GM18520 (cell line): ENCODE measurements around the gene KEAP1.
"Not testable (repeated sequence)": the region's sequence is repeated elsewhere in the genome, so short reads cannot be mapped to it uniquely, and the experiment has no call there.

ENCODE experiments used
- ATAC-seq: cut with Tn5 transposase; IDR thresholded peaks from one replicate; pipeline ENCODE4 v1.9.1; 2021; ENCODE audit not compliant: unreplicated experiment

Gene KEAP1

DNA sequence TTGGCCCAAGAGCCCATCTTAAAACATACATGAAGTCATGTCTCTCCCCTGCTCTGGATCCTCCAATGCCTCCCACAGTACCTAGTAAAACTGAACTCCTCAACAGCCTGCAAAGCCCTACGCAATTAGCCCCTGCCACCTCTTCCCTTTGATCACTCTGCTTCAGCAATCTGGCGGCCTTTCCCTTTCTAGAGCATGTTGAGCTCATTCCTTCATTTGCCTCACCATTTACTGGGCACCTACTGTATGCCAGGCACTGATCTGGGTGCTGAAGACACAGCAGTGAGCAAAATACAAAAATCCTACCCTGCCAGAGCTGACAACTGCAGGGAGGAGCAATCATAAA, 2.9 kb downstream of the KEAP1 start:
- no peak for ATAC-seq

- no peak for ATAC-seq
These were observed 3.5 kb downstream of the KEAP1 start for GRCh38 chr19:10499550-10500246.

- ATAC-seq: no peak
These were observed 5.8 kb downstream of the KEAP1 start for GRCh38 chr19:10497371-10497770.

- ATAC-seq: no peak
These were observed 11.6 kb downstream of the KEAP1 start for GRCh38 chr19:10491472-10492047.

DNA sequence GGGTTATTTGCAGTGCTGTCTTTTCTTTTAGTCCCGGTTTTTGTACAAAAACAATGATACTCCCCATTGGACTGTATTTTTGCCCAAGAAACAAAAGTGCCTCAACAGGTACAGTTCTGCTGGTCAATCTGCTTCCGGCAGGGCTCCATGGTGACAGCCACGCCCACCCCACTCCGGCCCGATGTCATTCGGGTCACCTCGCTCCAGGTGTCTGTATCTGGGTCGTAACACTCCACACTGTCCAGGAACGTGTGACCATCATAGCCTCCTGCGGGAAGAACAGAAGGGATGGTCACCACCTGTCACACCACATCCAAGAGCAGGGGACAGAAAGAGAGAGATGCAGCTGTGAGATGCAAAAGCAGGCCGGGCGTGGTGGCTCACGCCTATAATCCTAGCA, 16.6 kb downstream of the KEAP1 start:
- no peak for ATAC-seq

DNA sequence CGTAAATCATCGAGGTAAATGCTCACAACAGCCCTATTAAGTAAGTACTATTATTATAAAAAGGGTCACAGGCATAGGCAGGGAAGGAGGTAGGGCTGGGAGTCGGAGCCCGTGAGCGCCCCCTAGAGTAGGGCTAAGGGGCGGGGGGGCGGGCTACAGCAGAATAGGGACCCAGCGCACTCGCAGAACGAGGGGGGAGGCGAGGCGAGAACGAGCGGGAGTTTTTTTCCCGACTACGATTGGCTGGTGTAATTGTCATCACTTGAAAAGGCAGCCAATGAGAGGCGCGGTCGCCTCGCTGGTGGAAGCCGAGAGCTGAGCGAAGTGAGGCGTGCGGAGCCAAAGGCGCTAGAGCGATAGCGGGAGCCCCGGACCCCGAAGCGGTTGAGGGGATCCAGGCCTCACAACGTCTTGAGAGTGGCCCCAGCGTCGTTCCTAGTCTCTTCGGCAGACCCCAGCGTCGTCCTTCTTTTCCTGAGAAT, 24.2 kb downstream of the KEAP1 start:
- no peak for ATAC-seq

GRCh38 chr19:10478476-10478875, 24.7 kb downstream of the KEAP1 start:
- ATAC-seq: no peak

DNA sequence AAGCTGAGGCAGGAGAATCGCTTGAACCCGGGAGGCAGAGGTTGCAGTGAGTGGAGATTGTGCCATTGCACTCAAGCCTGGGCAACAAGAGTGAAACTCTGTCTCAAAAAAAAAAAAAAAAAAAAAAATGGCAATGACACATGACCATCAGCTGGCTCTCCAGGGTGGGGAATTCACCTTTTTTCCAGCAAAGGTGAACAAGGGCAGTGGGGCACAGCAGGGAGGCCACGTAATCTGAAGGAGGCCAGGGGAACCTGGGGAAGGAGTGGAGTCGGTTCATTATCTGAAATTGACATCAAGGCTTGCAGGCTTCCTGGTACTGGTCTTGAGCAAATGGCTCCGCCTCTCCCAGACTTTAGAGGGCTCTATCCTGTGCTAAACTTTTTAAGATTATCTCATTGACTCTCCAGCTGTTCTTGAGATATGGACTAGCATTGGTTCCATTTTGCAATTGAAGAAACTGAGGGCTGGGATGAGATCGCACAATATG, 28.1 kb downstream of the KEAP1 start:
- ATAC-seq: no peak

DNA sequence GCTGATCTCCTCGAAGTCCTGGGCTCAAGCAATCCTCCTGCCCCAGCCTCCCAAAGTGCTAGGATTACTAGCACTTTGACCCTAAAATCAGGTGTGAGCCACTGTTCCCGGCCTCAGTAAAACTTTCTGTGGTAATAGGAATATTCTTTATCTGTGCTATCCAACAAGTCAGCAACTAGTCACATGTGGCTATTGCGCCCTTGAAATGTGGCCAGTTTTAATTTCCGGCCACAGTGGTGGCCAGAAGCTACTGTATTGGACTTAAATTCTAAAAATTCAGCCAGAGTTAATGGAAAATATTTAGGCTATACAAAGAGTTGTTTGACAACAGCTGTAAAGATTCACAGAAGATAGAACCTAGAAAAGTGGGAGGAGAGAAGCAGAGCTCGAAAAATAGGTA, 30.0 kb downstream of the KEAP1 start:
- ATAC-seq: no peak

GRCh38 chr19:10471909-10472308, 31.2 kb downstream of the KEAP1 start:
- ATAC-seq: no peak

DNA sequence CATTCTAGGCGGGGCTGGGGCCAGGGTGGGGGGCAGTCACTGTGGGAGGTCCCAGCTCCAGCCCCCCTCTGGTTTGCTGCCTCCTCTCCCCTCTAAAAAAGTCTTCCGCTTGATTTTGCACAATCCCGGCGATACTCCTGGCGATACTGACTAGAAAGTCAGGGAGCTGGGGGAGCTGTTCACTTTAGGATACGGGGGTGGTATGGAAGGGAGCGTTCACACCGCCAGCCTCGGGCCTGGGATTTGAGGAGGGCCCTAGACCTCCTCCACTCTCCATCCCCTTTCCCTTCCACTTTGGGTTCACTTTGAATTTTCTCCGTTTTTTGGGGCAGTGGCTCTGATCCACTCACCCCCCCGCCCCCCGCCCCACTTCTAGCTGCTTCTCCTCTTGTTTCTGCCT, 35.0 kb downstream of the KEAP1 start:
- ATAC-seq: no peak

GRCh38 chr19:10467104-10467706, 36.0 kb downstream of the KEAP1 start:
- no peak for ATAC-seq

GRCh38 chr19:10464456-10464855, 38.7 kb downstream of the KEAP1 start:
- no peak for ATAC-seq

DNA sequence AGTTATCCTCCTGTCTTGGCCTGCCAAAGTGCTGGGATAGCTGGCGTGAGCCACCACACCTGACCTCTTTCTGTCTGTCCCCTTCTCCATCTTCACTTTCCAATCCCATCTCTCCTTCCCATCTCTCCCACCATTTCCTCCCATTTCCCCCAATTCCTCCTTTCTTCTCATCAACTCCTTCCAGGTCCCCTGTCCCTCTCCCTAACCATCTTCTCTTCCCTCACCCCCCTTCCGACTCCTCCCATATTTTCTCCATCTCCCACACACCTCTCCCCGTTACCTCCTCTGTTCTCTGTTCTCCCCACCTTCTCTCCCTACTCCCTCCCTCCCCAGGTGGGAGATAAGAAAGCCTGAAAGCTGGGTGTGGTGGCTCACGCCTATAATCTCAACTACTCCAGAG, 40.6 kb downstream of the KEAP1 start:
- no peak for ATAC-seq

GRCh38 chr19:10462042-10462441, 41.1 kb downstream of the KEAP1 start:
- ATAC-seq: not testable (repeated sequence)

GRCh38 chr19:10461047-10461949, 41.9 kb downstream of the KEAP1 start:
- ATAC-seq: peak; percentile 62

- no peak for ATAC-seq
These were observed 42.5 kb downstream of the KEAP1 start for GRCh38 chr19:10460714-10461046.

- not testable (repeated sequence) for ATAC-seq
These were observed 44.4 kb downstream of the KEAP1 start for GRCh38 chr19:10458733-10459132.

- no peak for ATAC-seq
These were observed 48.9 kb downstream of the KEAP1 start for GRCh38 chr19:10454267-10454666.

DNA sequence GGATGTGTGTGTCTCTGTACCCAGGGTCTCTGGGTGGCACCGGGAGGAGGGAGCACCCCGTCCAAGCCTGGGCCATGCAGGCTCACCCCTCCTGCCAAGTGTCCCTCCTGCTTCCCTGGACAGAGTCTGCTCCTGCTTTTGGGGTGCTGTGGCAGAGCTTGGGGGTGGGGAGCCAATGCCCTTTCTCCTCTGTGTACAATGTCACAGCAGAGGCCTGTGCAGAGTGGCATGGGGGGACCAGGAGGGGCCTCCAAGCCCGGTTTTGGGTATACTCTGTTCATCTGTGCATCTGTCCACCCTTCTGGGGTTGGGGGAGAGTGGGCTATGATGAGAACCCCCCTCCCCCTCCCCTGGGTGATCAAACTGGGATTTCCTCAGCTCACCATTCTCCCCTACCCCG, 49.3 kb downstream of the KEAP1 start:
- ATAC-seq: no peak
